Gastrocnemius medialis (tissue), 4 donors: ENCODE results near the gene MTHFD2.

Source experiments
- CTCF ChIP-seq, 5 experiments: fragments of 450-650 bp in 3 of 5; fragments of 200-600 bp in 2 of 5; sonication (generic) in 2 of 5; IDR thresholded peaks in 4 of 5; conservative IDR thresholded peaks in 1 of 5; 1 replicate in 4 of 5; 2 replicates in 1 of 5; pipeline ENCODE4 v1.5.1; 2016 to 2019; ENCODE audit warnings: antibody characterized with exemption in 5 of 5, mild to moderate bottlenecking in 3 of 5, moderate library complexity in 3 of 5
- POLR2A ChIP-seq, 2 donors: fragments of 450-650 bp; IDR thresholded peaks; one replicate each; pipeline ENCODE4 v1.6.1; 2017; ENCODE audit warnings: antibody characterized with exemption in 2 of 2, mild to moderate bottlenecking in 2 of 2, moderate library complexity in 2 of 2

GRCh38 chr2:74194799-74195198, 3.6 kb upstream of the MTHFD2 start:
- TF ChIP-seq POLR2A (IDR thresholded peaks at IDR 0.05) (no peak), CTCF (IDR thresholded peaks at IDR 0.05 in 4 of 5, conservative IDR thresholded peaks at IDR 0.05 in 1 of 5) (no peak)
